ENCODE measurements around the gene AGPS. TPM values are rescaled to one million over a fixed set of nuclear protein-coding genes. Genes with fewer than 3 reads are reported as not detected.
A peak's percentile ranks its signal among the peaks of the same experiment; 100 is the strongest.

Gene AGPS
- total and polyA plus RNA-seq, 2 of the 13 experiments (the other 11 are each of a cell fraction or from before 2014, with no cell fraction given): 39.4 to 99.0 TPM

GRCh38 chr2:177552422-177553175 lies 160.0 kb downstream of the AGPS start (continued):
- peak; percentile 76 for TF ChIP-seq SALL1 (CRISPR knock-in tag; IDR thresholded peaks at IDR 0.05)
- peak; percentile 75 for TF ChIP-seq ZNF605 (CRISPR knock-in tag; IDR thresholded peaks at IDR 0.05)
- no peak for TF ChIP-seq BATF2 (CRISPR knock-in tag; IDR thresholded peaks at IDR 0.05)
- no peak for TF ChIP-seq ETS1 (CRISPR knock-in tag; IDR thresholded peaks at IDR 0.05)
- no peak for TF ChIP-seq USF2 (IDR thresholded peaks at IDR 0.05; ENCODE audit: low read depth, low read length)
- no peak for TF ChIP-seq USF2 (CRISPR knock-in tag; IDR thresholded peaks at IDR 0.05; ENCODE audit: borderline replicate concordance)
- TF ChIP-seq NR1H2 (CRISPR knock-in tag; IDR thresholded peaks at IDR 0.05; ENCODE audit: borderline replicate concordance, low read depth): no peak
- TF ChIP-seq RARA (CRISPR knock-in tag; IDR thresholded peaks at IDR 0.05): no peak
- no peak for TF ChIP-seq ZBTB33 (CRISPR knock-in tag; IDR thresholded peaks at IDR 0.05)
- no peak for TF ChIP-seq U2AF1 (optimal IDR thresholded peaks at IDR 0.05; ENCODE audit: low read depth, low read length)
- peak; percentile 86 for TF ChIP-seq SPEN (CRISPR knock-in tag; IDR thresholded peaks at IDR 0.05; ENCODE audit: low read depth)
- no peak for TF ChIP-seq MLX (CRISPR knock-in tag; IDR thresholded peaks at IDR 0.05)
- no peak for TF ChIP-seq ZNF83 (CRISPR knock-in tag; IDR thresholded peaks at IDR 0.05; ENCODE audit: borderline replicate concordance)
- no peak for TF ChIP-seq HNRNPK (IDR thresholded peaks at IDR 0.05; ENCODE audit: low read depth, low read length, poor library complexity, severe bottlenecking)
- TF ChIP-seq MIXL1 (CRISPR knock-in tag; IDR thresholded peaks at IDR 0.05): no peak
- TF ChIP-seq ZNF569 (CRISPR knock-in tag; IDR thresholded peaks at IDR 0.05; ENCODE audit: borderline replicate concordance): no peak
- TF ChIP-seq DBP (CRISPR knock-in tag; IDR thresholded peaks at IDR 0.05; ENCODE audit: not compliant biosample characterization): no peak
- TF ChIP-seq ZSCAN9 (CRISPR knock-in tag; IDR thresholded peaks at IDR 0.05; ENCODE audit: borderline replicate concordance): no peak; the same call in 1 of the 2 replicates
- TF ChIP-seq NR0B2 (CRISPR knock-in tag; IDR thresholded peaks at IDR 0.05): peak; percentile 44; the same call in 1 of the 2 replicates
- TF ChIP-seq ARHGAP35 (CRISPR knock-in tag; IDR thresholded peaks at IDR 0.05; ENCODE audit: borderline replicate concordance): no peak
- TF ChIP-seq NPAS2 (CRISPR knock-in tag; IDR thresholded peaks at IDR 0.05; ENCODE audit: borderline replicate concordance): 0 out of 2 replicates have a peak, but pooled peaks have one; percentile 27
